ENCODE measurements around the gene RBFOX2. TPM values are rescaled to one million over a fixed set of nuclear protein-coding genes. Genes with fewer than 3 reads are reported as not detected.

Gene RBFOX2
- total and polyA plus RNA-seq, 2 of the 8 experiments (the other 6 are each of a cell fraction or from before 2014, with no cell fraction given) = 121 to 122 TPM

DNA sequence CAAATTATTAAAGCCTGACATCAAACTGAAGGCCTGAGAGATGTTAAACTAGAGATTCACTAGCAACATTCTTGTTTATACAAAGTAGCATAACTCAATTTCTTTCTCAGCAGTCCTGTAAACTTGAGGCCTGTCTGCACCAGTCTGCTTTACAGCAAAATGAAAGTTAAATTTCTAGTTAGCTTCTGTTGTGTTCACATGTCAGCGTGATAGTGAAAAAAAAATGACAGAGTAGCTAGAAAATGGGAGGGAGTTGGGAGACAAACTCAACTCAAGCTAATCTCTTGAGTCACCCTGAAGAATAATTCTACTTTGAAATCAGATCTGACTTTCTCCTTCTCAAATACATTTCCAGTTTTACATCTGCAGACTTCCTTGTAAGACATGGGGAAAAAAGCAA, 6.5 kb downstream of the RBFOX2 start:
- Histone ChIP-seq H2BK20ac (ENCODE audit: low read length) (no peak overlapping the region), H2AFZ (ENCODE audit: low read length) (no peak overlapping the region), H3K4me3 (ENCODE audit: extremely low read depth in 1 of 4, insufficient read depth in 2 of 4, low read depth in 3 of 4, low read length in 4 of 4) (no peak overlapping the region), H2BK5ac (ENCODE audit: low read depth, low read length) (no peak overlapping the region), H3K79me2 (ENCODE audit: control insufficient read depth in 1 of 2, insufficient read depth in 2 of 2, low read length in 2 of 2) (peaks cover 14 to 85% of the 10 kb centered on the region in 2 experiments; a peak in 3 of 4 replicates), H3K9ac (replicated peaks in 1 of 4; ENCODE audit: extremely low read depth in 1 of 4, low read depth in 3 of 4, low read length in 3 of 4) (no peak overlapping the region), H3K4ac (replicated peaks; ENCODE audit: insufficient read length, low read depth, low read length) (no peak overlapping the region), H4K5ac (ENCODE audit: insufficient read length, low read depth, low read length) (no peak overlapping the region), H3K27ac (ENCODE audit: low read depth, low read length) (no peak overlapping the region), H4K8ac (ENCODE audit: extremely low read depth, insufficient read depth, low read length) (no peak overlapping the region), H3K36me3 (ENCODE audit: control insufficient read depth in 2 of 4, insufficient read depth in 4 of 4, low read length in 3 of 4) (no peaks in the 10 kb centered on the region), H2AK5ac (ENCODE audit: low read depth, low read length) (no peak overlapping the region), H2BK15ac (ENCODE audit: low read length) (no peak overlapping the region), H4K91ac (replicated peaks; ENCODE audit: insufficient read length, low read length) (no peak overlapping the region), H3K27me3 (replicated peaks in 1 of 4; ENCODE audit: control insufficient read depth in 3 of 4, extremely low read depth in 1 of 4, insufficient read depth in 3 of 4, low read length in 3 of 4) (no peaks in the 10 kb centered on the region), H4K20me1 (replicated peaks in 1 of 2; ENCODE audit: control insufficient read depth in 1 of 2, insufficient read depth in 2 of 2, low read length in 2 of 2) (peaks cover 0 to 8% of the 10 kb centered on the region in 2 experiments), H3K18ac (ENCODE audit: extremely low read depth, low read length) (no peak overlapping the region), H2BK12ac (ENCODE audit: low read depth, low read length) (no peak overlapping the region), H3K56ac (replicated peaks; ENCODE audit: insufficient read length, low read depth, low read length) (no peak overlapping the region), H3K23me2 (ENCODE audit: low read depth, low read length) (0 out of 2 replicates have a peak, but pooled peaks cover 4% of the 10 kb centered on the region), H3K23ac (ENCODE audit: insufficient read length) (no peak overlapping the region), H3K4me1 (replicated peaks in 1 of 4; ENCODE audit: control insufficient read depth in 3 of 4, insufficient read depth in 4 of 4, low read length in 3 of 4) (peaks cover 0 to 8% (median 5%) of the 10 kb centered on the region in 4 experiments; a peak in 5 of 7 replicates), H3K14ac (ENCODE audit: insufficient read length) (no peak overlapping the region), H3K79me1 (ENCODE audit: low read depth, low read length) (peaks cover 13% of the 10 kb centered on the region), H3K9me3 (ENCODE audit: insufficient read depth in 2 of 2, low read depth in 1 of 2, low read length in 1 of 2) (no peaks in the 10 kb centered on the region), H2BK120ac (replicated peaks; ENCODE audit: low read depth, low read length) (no peak overlapping the region), H3K4me2 (ENCODE audit: insufficient read depth in 1 of 2, low read depth in 2 of 2, low read length in 2 of 2) (no peak overlapping the region)
- POLR2A ChIA-PET (ENCODE audit: partially characterized antibody) = interaction anchor here (0.9 to 1.1 kb wide), 2 partner anchors 14 to 21 kb away, joined by 3 to 4 read pairs; no protein-coding TSS in a partner anchor
- 89% methylated on average over 1 of the region's 1 CpG; no CpG with 5 or more reads in 1 of the 2 experiments for WGBS, 2 experiments (ENCODE audit: extremely low coverage in 1 of 2, insufficient coverage in 1 of 2, insufficient read length in 1 of 2, insufficient replicate concordance in 2 of 2, low coverage in 1 of 2, low lambda C conversion rate in 2 of 2, missing lambda C conversion rate in 1 of 2)
- CTCF ChIA-PET (ENCODE audit: partially characterized antibody) = interaction anchor here (3.9 kb wide), 1 partner anchor 44 kb away, joined by 19 read pairs; no protein-coding TSS in a partner anchor
- FAIRE-seq (no peak), DNase-seq (ENCODE audit: low read depth in 1 of 2, low spot score in 2 of 2) (no peak)
- TF ChIP-seq ASH2L (IDR thresholded peaks at IDR 0.05; ENCODE audit: low read length) (no peak), RNF2 (IDR thresholded peaks at IDR 0.05; ENCODE audit: borderline replicate concordance, low read depth, low read length, missing control alignments, poor library complexity, severe bottlenecking) (no peak), EGR1 (IDR thresholded peaks at IDR 0.05; ENCODE audit: borderline replicate concordance, low read depth, low read length) (no peak), HDAC6 (IDR thresholded peaks at IDR 0.05; ENCODE audit: low read depth, low read length) (no peak), SIRT6 (IDR thresholded peaks at IDR 0.05; ENCODE audit: low read length) (no peak)

All from H1 (cell line).